Stimulated activated naive B cell treated with anti-CD40 and anti-IgM and Interleukin-4, amounts not matched to agents 10 μg/mL and 1 μg/mL and 100 μg/mL, for 72 hours (primary cell): ENCODE measurements around the gene ANKDD1A.

Source experiments
- ATAC-seq, 2 donors: fragments of 150-1000 bp; cut with Tn5 transposase; replicated peaks; 2 replicates each; pipeline ENCODE4 v1.10.0; 2021; ENCODE audit warnings: moderate library complexity in 1 of 2
- DNase-seq: peaks from one replicate; pipeline ENCODE4 v3.0.0; 2021
- H3K27ac Mint-ChIP-seq: one replicate; pipeline ENCODE4 v1.8.0; 2022; ENCODE audit warnings: mild to moderate bottlenecking, mixed read lengths
- H3K27me3 Mint-ChIP-seq, 2 donors: one replicate each; pipeline ENCODE4 v1.8.0; 2022; ENCODE audit warnings: mixed read lengths in 2 of 2
- H3K36me3 Mint-ChIP-seq, 2 donors: one replicate each; pipeline ENCODE4 v1.8.0; 2022; ENCODE audit warnings: mixed read lengths in 2 of 2, mild to moderate bottlenecking in 1 of 2
- H3K4me1 Mint-ChIP-seq, 2 donors: one replicate each; pipeline ENCODE4 v1.8.0; 2022; ENCODE audit warnings: mixed read lengths in 2 of 2, mild to moderate bottlenecking in 1 of 2
- H3K4me3 Mint-ChIP-seq, 2 donors: one replicate each; pipeline ENCODE4 v1.8.0; 2022; ENCODE audit warnings: mild to moderate bottlenecking in 2 of 2, mixed read lengths in 2 of 2, moderate library complexity in 1 of 2
- H3K9me3 Mint-ChIP-seq, 2 donors: one replicate each; pipeline ENCODE4 v1.8.0; 2022; ENCODE audit warnings: mixed read lengths in 2 of 2, mild to moderate bottlenecking in 1 of 2

Gene ANKDD1A

GRCh38 chr15:64884679-64885078 is 27.0 kb upstream of the ANKDD1A start:
- Mint-ChIP-seq H3K4me1 (peaks cover 26 to 30% of the 10 kb centered on the region in 2 donors), H3K27ac (no peak overlapping the region), H3K36me3 (no peaks in the 10 kb centered on the region), H3K4me3 (no peak overlapping the region), H3K27me3 (no peaks in the 10 kb centered on the region), H3K9me3 (no peaks in the 10 kb centered on the region)
- no peak for ATAC-seq
- no peak for DNase-seq

- Mint-ChIP-seq H3K27me3 (no peaks in the 10 kb centered on the region), H3K27ac (no peak overlapping the region), H3K4me3 (no peak overlapping the region), H3K36me3 (no peaks in the 10 kb centered on the region), H3K4me1 (peaks cover 35 to 38% of the 10 kb centered on the region in 2 donors), H3K9me3 (no peaks in the 10 kb centered on the region)
- no peak for ATAC-seq
- no peak for DNase-seq
Observed at GRCh38 chr15:64888336-64888735, 23.4 kb upstream of the ANKDD1A start.

GRCh38 chr15:64891561-64891960 is 20.1 kb upstream of the ANKDD1A start:
- peaks cover 48 to 58% of the 10 kb centered on the region in 2 donors for H3K4me1 Mint-ChIP-seq
- ATAC-seq: no peak

GRCh38 chr15:64892847-64893403 is 18.8 kb upstream of the ANKDD1A start:
- H3K36me3 Mint-ChIP-seq: no peaks in the 10 kb centered on the region
- ATAC-seq (peak in 1 of 2 donors; percentile 6), DNase-seq (peak; percentile 43)
- H3K4me3 Mint-ChIP-seq: peak overlapping the region; percentile 91 to 97
- H3K4me1 Mint-ChIP-seq: peaks cover 56 to 70% of the 10 kb centered on the region in 2 donors
- peak overlapping the region; percentile 100 for H3K27ac Mint-ChIP-seq
- no peaks in the 10 kb centered on the region for H3K9me3 Mint-ChIP-seq
- no peaks in the 10 kb centered on the region for H3K27me3 Mint-ChIP-seq

More at GRCh38 chr15:64891561-64891960, 20.1 kb upstream of the ANKDD1A start:
- Mint-ChIP-seq H3K9me3 (no peaks in the 10 kb centered on the region), H3K4me3 (peak overlapping the region; percentile 36 to 62), H3K27ac (peak overlapping the region; percentile 100), H3K27me3 (no peaks in the 10 kb centered on the region), H3K36me3 (no peaks in the 10 kb centered on the region)
- DNase-seq: no peak

GRCh38 chr15:64893481-64894394 is 18.0 kb upstream of the ANKDD1A start:
- Mint-ChIP-seq H3K27ac (peak overlapping the region; percentile 100), H3K27me3 (no peaks in the 10 kb centered on the region), H3K4me1 (peaks cover 57 to 76% of the 10 kb centered on the region in 2 donors), H3K9me3 (no peaks in the 10 kb centered on the region), H3K4me3 (peak overlapping the region; percentile 91 to 97), H3K36me3 (no peaks in the 10 kb centered on the region)
- peak; percentile 97 for DNase-seq
- ATAC-seq: peak; percentile 75 to 83

- Mint-ChIP-seq H3K4me3 (peak overlapping the region; percentile 91 to 97), H3K4me1 (peaks cover 57 to 76% of the 10 kb centered on the region in 2 donors), H3K27ac (peak overlapping the region; percentile 100), H3K36me3 (peaks cover 3% of the 10 kb centered on the region in 2 donors), H3K27me3 (no peaks in the 10 kb centered on the region), H3K9me3 (no peaks in the 10 kb centered on the region)
- ATAC-seq (peak; percentile 30 to 32), DNase-seq (peak; percentile 68)
Observed at GRCh38 chr15:64894395-64895056, 17.2 kb upstream of the ANKDD1A start.

- ATAC-seq (peak; percentile 23), DNase-seq (peak; percentile 44)
- H3K27ac Mint-ChIP-seq: peak overlapping the region; percentile 100
- H3K27me3 Mint-ChIP-seq: no peaks in the 10 kb centered on the region
- H3K4me1 Mint-ChIP-seq: peaks cover 57 to 76% of the 10 kb centered on the region in 2 donors
- no peaks in the 10 kb centered on the region for H3K9me3 Mint-ChIP-seq
- peak overlapping the region; percentile 91 to 97 for H3K4me3 Mint-ChIP-seq
- peaks cover 4% of the 10 kb centered on the region in 2 donors for H3K36me3 Mint-ChIP-seq
Observed at GRCh38 chr15:64895285-64896065, 16.2 kb upstream of the ANKDD1A start.

- peaks cover 8 to 11% of the 10 kb centered on the region in 2 donors for H3K36me3 Mint-ChIP-seq
- H3K27ac Mint-ChIP-seq: peak overlapping the region; percentile 100
- DNase-seq: no peak
- no peaks in the 10 kb centered on the region for H3K27me3 Mint-ChIP-seq
- peaks cover 53 to 67% of the 10 kb centered on the region in 2 donors for H3K4me1 Mint-ChIP-seq
- ATAC-seq: no peak
- H3K4me3 Mint-ChIP-seq: peak overlapping the region; percentile 91 to 97
- H3K9me3 Mint-ChIP-seq: peaks cover 0 to 4% of the 10 kb centered on the region in 2 donors
Observed at GRCh38 chr15:64896371-64897069, 15.2 kb upstream of the ANKDD1A start.

GRCh38 chr15:64897345-64897985 is 14.2 kb upstream of the ANKDD1A start:
- Mint-ChIP-seq H3K9me3 (peaks cover 0 to 4% of the 10 kb centered on the region in 2 donors), H3K36me3 (peaks cover 8 to 11% of the 10 kb centered on the region in 2 donors), H3K27ac (peak overlapping the region; percentile 100), H3K4me3 (no peak overlapping the region), H3K4me1 (peaks cover 49 to 62% of the 10 kb centered on the region in 2 donors), H3K27me3 (no peaks in the 10 kb centered on the region)
- no peak for ATAC-seq
- no peak for DNase-seq

GRCh38 chr15:64898406-64898805 is 13.3 kb upstream of the ANKDD1A start:
- Mint-ChIP-seq H3K4me1 (peaks cover 51 to 62% of the 10 kb centered on the region in 2 donors), H3K36me3 (peaks cover 8 to 11% of the 10 kb centered on the region in 2 donors), H3K9me3 (peaks cover 0 to 4% of the 10 kb centered on the region in 2 donors), H3K4me3 (no peak overlapping the region), H3K27me3 (no peaks in the 10 kb centered on the region), H3K27ac (no peak overlapping the region)
- DNase-seq (no peak), ATAC-seq (no peak)

- no peak overlapping the region for H3K27ac Mint-ChIP-seq
- ATAC-seq: no peak
- no peaks in the 10 kb centered on the region for H3K27me3 Mint-ChIP-seq
- H3K4me3 Mint-ChIP-seq: no peak overlapping the region
- no peak for DNase-seq
- H3K36me3 Mint-ChIP-seq: peaks cover 10 to 11% of the 10 kb centered on the region in 2 donors
- peaks cover 0 to 4% of the 10 kb centered on the region in 2 donors for H3K9me3 Mint-ChIP-seq
- H3K4me1 Mint-ChIP-seq: peaks cover 44 to 53% of the 10 kb centered on the region in 2 donors
Observed at GRCh38 chr15:64901141-64901540, 10.6 kb upstream of the ANKDD1A start.

GRCh38 chr15:64901914-64902313 is 9.8 kb upstream of the ANKDD1A start:
- H3K4me1 Mint-ChIP-seq: peaks cover 37 to 45% of the 10 kb centered on the region in 2 donors
- peaks cover 10 to 11% of the 10 kb centered on the region in 2 donors for H3K36me3 Mint-ChIP-seq
- no peak overlapping the region for H3K4me3 Mint-ChIP-seq
- H3K27ac Mint-ChIP-seq: no peak overlapping the region
- peaks cover 0 to 4% of the 10 kb centered on the region in 2 donors for H3K9me3 Mint-ChIP-seq
- DNase-seq: no peak
- peak; percentile 49 to 67 for ATAC-seq
- no peaks in the 10 kb centered on the region for H3K27me3 Mint-ChIP-seq

- no peaks in the 10 kb centered on the region for H3K27me3 Mint-ChIP-seq
- ATAC-seq (peak in 1 of 2 donors; percentile 43), DNase-seq (no peak)
- H3K27ac Mint-ChIP-seq: peak overlapping the region; percentile 15
- peaks cover 10 to 11% of the 10 kb centered on the region in 2 donors for H3K36me3 Mint-ChIP-seq
- peaks cover 32 to 37% of the 10 kb centered on the region in 2 donors for H3K4me1 Mint-ChIP-seq
- H3K9me3 Mint-ChIP-seq: peaks cover 0 to 4% of the 10 kb centered on the region in 2 donors
- no peak overlapping the region for H3K4me3 Mint-ChIP-seq
Observed at GRCh38 chr15:64902863-64903262, 8.8 kb upstream of the ANKDD1A start.
